HS-27A (cell line): ENCODE results near the gene GPR84.
A peak's percentile ranks its signal among the peaks of the same experiment; 100 is the strongest.

Experiments
- DNase-seq: peaks from one replicate; pipeline ENCODE4 v3.0.0-alpha.2; 2012; ENCODE audit warnings: low read depth, missing footprints

Gene GPR84

GRCh38 chr12:54364413-54364812 is at the start of gene GPR84:
TSS of gene GPR84 (minus strand) at chr12:54364486. CDS start at chr12:54363851, 635 bp downstream.
- DNase-seq: no peak

GRCh38 chr12:54413284-54414190 is 49.3 kb upstream of the GPR84 start:
- no peak for DNase-seq

- DNase-seq: no peak
Observed at GRCh38 chr12:54412786-54413185, 48.5 kb upstream of the GPR84 start.

GRCh38 chr12:54412348-54412747 is 48.1 kb upstream of the GPR84 start:
- no peak for DNase-seq

- DNase-seq: peak; percentile 86
Observed at GRCh38 chr12:54411391-54412241, 47.3 kb upstream of the GPR84 start.

GRCh38 chr12:54409267-54409666 is 45.0 kb upstream of the GPR84 start:
- no peak for DNase-seq

GRCh38 chr12:54407183-54407905 is 43.1 kb upstream of the GPR84 start:
- DNase-seq: no peak

GRCh38 chr12:54405573-54405972 is 41.3 kb upstream of the GPR84 start:
- no peak for DNase-seq

- no peak for DNase-seq
Observed at GRCh38 chr12:54405106-54405505, 40.8 kb upstream of the GPR84 start.

- no peak for DNase-seq
Observed at GRCh38 chr12:54404061-54405004, 40.0 kb upstream of the GPR84 start.

- no peak for DNase-seq
Observed at GRCh38 chr12:54401119-54401518, 36.8 kb upstream of the GPR84 start.

GRCh38 chr12:54398995-54399793 is 34.9 kb upstream of the GPR84 start:
- peak; percentile 62 for DNase-seq

GRCh38 chr12:54398218-54398617 is 33.9 kb upstream of the GPR84 start:
- no peak for DNase-seq

GRCh38 chr12:54397157-54397556 is 32.9 kb upstream of the GPR84 start:
- DNase-seq: no peak

- DNase-seq: no peak
Observed at GRCh38 chr12:54395545-54395944, 31.3 kb upstream of the GPR84 start.

GRCh38 chr12:54394986-54395385 is 30.7 kb upstream of the GPR84 start:
- no peak for DNase-seq

GRCh38 chr12:54394281-54394719 is 30.0 kb upstream of the GPR84 start:
- DNase-seq: no peak

GRCh38 chr12:54393743-54394142 is 29.5 kb upstream of the GPR84 start:
- no peak for DNase-seq

GRCh38 chr12:54393207-54393609 is 28.9 kb upstream of the GPR84 start:
- DNase-seq: no peak
